ENCODE results near the gene BANK1.

- no peak for TF ChIP-seq TCF7L2 (IDR thresholded peaks at IDR 0.05; ENCODE audit: borderline replicate concordance, extremely low read depth, insufficient read depth, insufficient read length)
- no peak for TF ChIP-seq YY1 (IDR thresholded peaks at IDR 0.05; ENCODE audit: extremely low read depth, insufficient replicate concordance, low read depth, low read length)
- no peak for TF ChIP-seq FOSL1 (IDR thresholded peaks at IDR 0.05; ENCODE audit: low read depth)
- TF ChIP-seq CTCF (IDR thresholded peaks at IDR 0.05 in 2 of 3, conservative IDR thresholded peaks at IDR 0.05 in 1 of 3; ENCODE audit: borderline replicate concordance in 1 of 3, insufficient read depth in 1 of 3, low read depth in 2 of 3, low read length in 2 of 3), result no peak
- TF ChIP-seq REST (IDR thresholded peaks at IDR 0.05; ENCODE audit: low read depth), result no peak
- no peak for TF ChIP-seq EZH2phosphoT487 (IDR thresholded peaks at IDR 0.05; ENCODE audit: borderline replicate concordance)
- no peak for TF ChIP-seq EZH2 (IDR thresholded peaks at IDR 0.05)
- TF ChIP-seq POLR2AphosphoS5 (IDR thresholded peaks at IDR 0.05; ENCODE audit: low read depth, low read length), result no peak
Observed at GRCh38 chr4:101921370-101921769, 130.8 kb downstream of the BANK1 start.

Data from HCT116 (cell line).